Effector memory CD8-positive, alpha-beta T cell (primary cell): ENCODE measurements around the gene NDFIP1.
"Not testable (repeated sequence)": the region's sequence is repeated elsewhere in the genome, so short reads cannot be mapped to it uniquely, and the experiment has no call there.

ENCODE experiments used
- ATAC-seq: fragments of 150-1000 bp; cut with Tn5 transposase; replicated peaks from 2 replicates; pipeline ENCODE4 v1.10.0; 2021; ENCODE audit warnings: mild to moderate bottlenecking, moderate library complexity
- DNase-seq, 3 experiments: peaks; one replicate each; pipeline ENCODE4 v3.0.0; 2021
- H3K27ac Mint-ChIP-seq, 2 donors: one replicate each; pipeline ENCODE4 v1.8.0; 2022; ENCODE audit warnings: mild to moderate bottlenecking in 2 of 2, mixed read lengths in 2 of 2, moderate library complexity in 2 of 2
- H3K27me3 Mint-ChIP-seq, 2 donors: one replicate each; pipeline ENCODE4 v1.8.0; 2022; ENCODE audit warnings: mixed read lengths in 2 of 2
- H3K36me3 Mint-ChIP-seq: one replicate; pipeline ENCODE4 v1.8.0; 2022; ENCODE audit warnings: mild to moderate bottlenecking, moderate library complexity, mixed read lengths; ENCODE audit not compliant: insufficient read depth
- H3K4me1 Mint-ChIP-seq, 2 donors: one replicate each; pipeline ENCODE4 v1.8.0; 2022; ENCODE audit warnings: low read depth in 2 of 2, mixed read lengths in 2 of 2
- H3K4me3 Mint-ChIP-seq, 2 donors: one replicate each; pipeline ENCODE4 v1.8.0; 2022; ENCODE audit warnings: mild to moderate bottlenecking in 2 of 2, mixed read lengths in 2 of 2, moderate library complexity in 2 of 2
- H3K9me3 Mint-ChIP-seq, 2 donors: one replicate each; pipeline ENCODE4 v1.8.0; 2022; ENCODE audit warnings: mixed read lengths in 2 of 2

NDFIP1 gene

DNA sequence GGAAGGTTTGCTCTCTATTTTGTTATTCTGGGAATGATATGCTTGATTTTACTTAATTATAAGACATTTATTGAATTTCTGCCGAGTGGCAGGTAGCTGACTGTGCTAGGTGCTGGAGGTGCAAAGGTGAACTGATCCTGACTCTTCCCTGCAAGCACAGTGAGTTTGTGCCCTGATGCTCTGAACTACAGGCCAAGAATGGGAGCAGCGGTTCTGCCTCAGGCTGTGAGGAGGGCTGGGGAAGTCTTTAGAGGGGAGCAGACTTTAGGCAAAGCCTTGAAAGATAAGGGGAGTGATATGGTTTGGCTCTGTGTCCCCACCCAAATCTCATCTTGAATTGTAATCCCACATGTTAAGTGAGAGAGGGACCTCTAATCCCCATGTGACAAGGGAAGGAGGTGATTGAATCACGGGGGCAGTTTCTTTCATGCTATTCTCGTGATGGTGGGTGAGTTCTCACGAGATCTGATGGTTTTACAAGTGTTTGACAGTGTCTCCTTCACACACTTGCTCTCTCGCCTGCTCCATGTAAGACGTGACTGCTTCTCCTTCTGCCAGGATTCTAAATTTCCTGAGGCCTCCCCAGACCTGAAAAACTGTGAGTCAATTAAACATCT is 73.1 kb downstream of the NDFIP1 start:
- Mint-ChIP-seq H3K4me1 (peaks cover 0 to 4% of the 10 kb centered on the region in 2 donors), H3K27ac (peak overlapping the region in 1 of 2 donors; percentile 62), H3K36me3 (peaks cover 3% of the 10 kb centered on the region), H3K4me3 (no peak overlapping the region), H3K9me3 (no peaks in the 10 kb centered on the region), H3K27me3 (peaks cover 4 to 16% of the 10 kb centered on the region in 2 donors)
- ATAC-seq: no peak
- DNase-seq: no peak

DNA sequence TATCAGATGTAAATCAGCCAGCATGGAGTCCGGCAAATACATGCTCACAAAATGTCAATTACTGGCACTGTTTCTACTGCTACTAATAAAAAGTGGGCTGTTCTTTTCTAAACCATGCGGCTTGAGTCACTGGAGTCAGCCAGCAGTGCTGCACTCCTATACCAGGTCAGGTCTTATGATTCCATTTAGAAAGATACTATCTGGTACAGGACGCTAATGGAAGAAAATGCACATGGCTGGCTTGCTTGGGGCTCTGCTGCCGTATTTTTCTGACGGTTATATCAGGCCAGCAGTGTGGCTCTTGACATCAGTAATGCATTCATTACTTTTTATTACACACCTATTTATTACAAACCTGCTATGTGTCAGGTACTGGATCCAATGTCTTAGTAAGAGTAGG is 74.3 kb downstream of the NDFIP1 start:
- Mint-ChIP-seq H3K4me1 (peaks cover 7 to 13% of the 10 kb centered on the region in 2 donors), H3K27me3 (peaks cover 2 to 9% of the 10 kb centered on the region in 2 donors), H3K4me3 (no peak overlapping the region), H3K27ac (no peak overlapping the region), H3K36me3 (peaks cover 3% of the 10 kb centered on the region), H3K9me3 (no peaks in the 10 kb centered on the region)
- ATAC-seq: no peak
- no peak for DNase-seq

DNA sequence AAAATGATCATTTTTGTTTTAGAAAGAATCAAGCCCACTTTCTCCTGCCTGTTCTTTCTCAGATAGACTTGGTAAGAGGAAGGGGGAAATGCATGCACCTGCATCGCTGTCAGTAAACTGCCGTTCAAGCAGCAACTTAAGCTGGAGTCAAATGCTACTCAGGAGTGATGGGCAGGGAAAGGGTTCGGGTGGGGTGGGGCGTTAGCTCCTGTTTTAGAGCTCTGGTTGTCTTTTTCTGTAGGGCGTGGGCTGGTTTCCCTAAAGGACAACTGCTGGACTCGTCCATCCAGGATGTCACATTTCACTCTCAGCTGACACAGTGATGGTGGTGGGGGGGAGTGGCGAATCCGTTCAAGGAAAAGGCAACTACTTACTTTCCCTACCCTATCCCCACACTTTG is 75.0 kb downstream of the NDFIP1 start:
- DNase-seq: no peak
- H3K36me3 Mint-ChIP-seq: peaks cover 3% of the 10 kb centered on the region
- peaks cover 8 to 13% of the 10 kb centered on the region in 2 donors for H3K4me1 Mint-ChIP-seq
- ATAC-seq: no peak
- peaks cover 0 to 6% of the 10 kb centered on the region in 2 donors for H3K27me3 Mint-ChIP-seq
- no peak overlapping the region for H3K27ac Mint-ChIP-seq
- H3K4me3 Mint-ChIP-seq: no peak overlapping the region
- no peaks in the 10 kb centered on the region for H3K9me3 Mint-ChIP-seq

DNA sequence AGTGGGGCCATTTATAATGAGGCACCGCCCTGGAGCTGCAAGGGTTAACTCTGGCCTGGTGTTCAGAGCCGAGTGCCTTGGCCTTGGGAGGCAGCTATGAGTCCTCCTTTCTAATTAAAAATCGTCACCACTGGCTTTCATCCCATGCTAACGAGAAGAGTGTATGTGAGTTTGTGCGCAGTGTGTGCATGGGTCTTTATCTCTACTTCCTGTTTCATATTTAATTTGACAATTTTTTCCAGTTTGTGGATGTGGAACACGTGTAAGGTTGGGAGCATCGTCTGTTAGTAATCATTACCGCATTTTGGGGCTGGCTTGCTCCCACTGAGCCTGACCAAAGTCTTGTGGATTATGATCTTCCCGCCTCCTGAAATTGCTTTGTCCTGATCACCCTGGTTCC is 76.4 kb downstream of the NDFIP1 start:
- no peak for ATAC-seq
- H3K4me1 Mint-ChIP-seq: peaks cover 11 to 13% of the 10 kb centered on the region in 2 donors
- H3K27me3 Mint-ChIP-seq: peaks cover 0 to 6% of the 10 kb centered on the region in 2 donors
- DNase-seq: no peak
- H3K4me3 Mint-ChIP-seq: no peak overlapping the region
- H3K9me3 Mint-ChIP-seq: no peaks in the 10 kb centered on the region
- peaks cover 3% of the 10 kb centered on the region for H3K36me3 Mint-ChIP-seq
- H3K27ac Mint-ChIP-seq: no peak overlapping the region

DNA sequence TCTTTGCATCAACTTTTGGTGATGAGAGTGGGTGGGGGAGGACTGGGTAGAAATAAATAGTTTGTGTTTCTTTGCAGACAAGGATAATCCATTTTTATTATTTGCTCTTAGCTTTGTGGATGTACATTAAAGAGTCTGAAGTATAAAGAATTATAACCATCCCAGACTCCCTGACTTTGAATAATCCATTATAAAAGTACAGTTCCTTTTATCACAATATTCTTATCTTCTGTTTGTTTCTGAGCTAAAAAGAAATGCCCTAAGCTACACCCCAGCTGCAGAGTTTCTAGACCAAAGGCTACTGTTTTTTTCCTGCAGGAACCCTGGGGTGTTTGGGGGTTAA is 77.9 kb downstream of the NDFIP1 start:
- ATAC-seq: no peak
- peaks cover 0 to 6% of the 10 kb centered on the region in 2 donors for H3K27me3 Mint-ChIP-seq
- no peaks in the 10 kb centered on the region for H3K9me3 Mint-ChIP-seq
- DNase-seq: no peak
- peaks cover 4% of the 10 kb centered on the region for H3K36me3 Mint-ChIP-seq
- no peak overlapping the region for H3K4me3 Mint-ChIP-seq
- H3K27ac Mint-ChIP-seq: no peak overlapping the region
- peaks cover 11 to 13% of the 10 kb centered on the region in 2 donors for H3K4me1 Mint-ChIP-seq

DNA sequence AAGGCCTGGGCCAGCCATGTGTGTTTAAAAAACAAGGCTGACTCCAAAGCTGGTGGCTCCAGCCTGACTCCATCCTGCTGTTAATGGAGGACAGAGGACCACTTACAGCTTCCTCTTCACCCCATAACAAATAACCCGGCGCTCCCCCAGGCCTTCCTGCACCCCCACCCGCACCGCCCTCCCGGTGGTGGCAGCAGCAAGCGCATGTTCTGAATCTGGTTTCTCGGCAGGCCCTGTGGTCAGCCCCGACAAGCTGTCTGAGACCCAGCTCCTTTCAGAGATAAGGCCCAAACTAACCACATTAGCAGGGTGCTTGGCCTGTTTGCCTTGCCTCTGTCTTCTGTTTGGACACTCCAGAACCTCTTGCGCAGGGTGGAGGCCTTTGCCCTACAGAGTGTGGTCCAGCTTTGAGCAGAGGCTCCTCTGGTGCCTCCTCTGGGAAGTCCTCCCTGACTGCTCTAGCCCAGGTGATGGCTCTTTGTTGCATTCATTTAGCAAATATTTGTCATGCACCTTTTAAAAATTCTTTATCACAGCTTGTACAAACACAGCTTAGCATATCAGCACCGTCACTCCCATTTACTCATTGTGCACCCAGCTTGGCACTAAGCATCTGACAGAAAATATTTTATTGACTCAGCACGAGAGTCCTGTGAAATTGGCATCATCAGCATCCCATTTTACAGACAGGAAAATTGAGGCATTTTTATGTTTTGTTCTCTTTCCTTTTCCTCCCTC is 78.4 kb downstream of the NDFIP1 start:
- peak overlapping the region in 1 of 2 donors; percentile 25 for H3K27ac Mint-ChIP-seq
- peaks cover 0 to 6% of the 10 kb centered on the region in 2 donors for H3K27me3 Mint-ChIP-seq
- peaks cover 11 to 13% of the 10 kb centered on the region in 2 donors for H3K4me1 Mint-ChIP-seq
- ATAC-seq: peak; percentile 59
- no peak overlapping the region for H3K4me3 Mint-ChIP-seq
- no peaks in the 10 kb centered on the region for H3K9me3 Mint-ChIP-seq
- peak in 1 of 3 experiments; percentile 7 for DNase-seq
- H3K36me3 Mint-ChIP-seq: peaks cover 6% of the 10 kb centered on the region

DNA sequence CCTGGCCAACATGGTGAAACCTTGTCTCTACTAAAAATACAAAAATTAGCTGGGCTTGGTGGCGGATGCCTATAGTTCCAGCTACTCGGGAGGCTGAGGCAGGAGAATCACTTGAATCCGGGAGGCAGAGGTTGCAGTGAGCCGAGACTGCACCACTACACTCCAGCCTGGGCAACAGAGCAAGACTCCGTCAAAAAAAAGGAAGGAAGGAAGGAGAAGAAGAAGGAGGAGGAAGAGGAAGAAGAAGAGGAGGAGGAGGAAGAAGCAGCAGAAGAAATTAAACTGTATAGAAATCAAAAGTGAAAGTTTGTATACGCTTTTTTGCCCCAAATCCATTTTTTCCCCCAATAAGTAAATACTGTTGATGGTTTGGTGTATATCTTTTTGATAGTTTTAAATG is 80.1 kb downstream of the NDFIP1 start:
- H3K9me3 Mint-ChIP-seq, ATAC-seq, H3K27ac Mint-ChIP-seq, H3K4me3 Mint-ChIP-seq, DNase-seq, H3K36me3 Mint-ChIP-seq, H3K27me3 Mint-ChIP-seq: not testable (repeated sequence)
- H3K4me1 Mint-ChIP-seq: peaks cover 11 to 13% of the 10 kb centered on the region in 2 donors

DNA sequence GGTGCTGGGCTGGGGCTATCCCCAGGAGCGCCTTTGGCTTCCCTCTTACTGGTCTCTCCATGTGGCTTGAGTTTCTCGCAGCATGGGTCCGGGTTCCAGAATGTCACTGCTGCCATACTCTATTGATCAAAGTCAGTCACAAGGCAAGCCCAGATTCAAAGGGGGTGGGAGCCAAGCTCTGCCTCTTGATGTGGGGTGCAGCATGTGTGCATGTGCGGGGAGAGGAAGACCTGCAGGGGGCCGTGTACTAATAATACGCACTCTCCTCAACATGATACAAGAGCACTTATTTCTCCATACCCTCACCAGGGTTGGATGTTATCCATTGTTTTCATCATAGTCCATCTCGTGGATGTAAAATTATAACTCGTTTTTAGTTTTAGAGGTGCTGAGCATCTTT is 81.2 kb downstream of the NDFIP1 start:
- ATAC-seq (no peak), DNase-seq (no peak)
- H3K36me3 Mint-ChIP-seq: peaks cover 3% of the 10 kb centered on the region
- no peak overlapping the region for H3K4me3 Mint-ChIP-seq
- no peaks in the 10 kb centered on the region for H3K9me3 Mint-ChIP-seq
- H3K27me3 Mint-ChIP-seq: peaks cover 0 to 5% of the 10 kb centered on the region in 2 donors
- H3K4me1 Mint-ChIP-seq: peaks cover 11 to 13% of the 10 kb centered on the region in 2 donors
- H3K27ac Mint-ChIP-seq: no peak overlapping the region

DNA sequence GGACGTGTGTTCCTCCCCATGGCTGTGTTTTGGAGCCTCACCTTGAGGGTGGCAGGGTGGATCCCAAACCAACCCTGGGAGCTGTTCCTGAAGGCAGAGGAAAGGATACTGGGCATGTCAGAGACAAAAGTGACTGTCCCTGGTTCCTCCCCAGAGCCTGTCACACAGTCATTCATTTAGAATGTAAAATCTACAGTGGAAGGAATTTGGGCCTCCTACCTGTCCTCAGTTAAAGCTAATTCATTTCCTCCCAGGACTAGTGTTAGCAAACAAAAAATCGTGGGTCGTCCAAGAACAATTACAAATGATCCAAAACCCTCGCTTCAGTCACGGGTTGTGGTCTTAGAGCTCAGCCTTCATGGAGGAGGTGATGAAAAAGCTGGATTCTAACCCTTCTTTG is 83.2 kb downstream of the NDFIP1 start:
- Mint-ChIP-seq H3K27me3 (no peaks in the 10 kb centered on the region), H3K9me3 (no peaks in the 10 kb centered on the region), H3K4me3 (no peak overlapping the region), H3K4me1 (peaks cover 9 to 11% of the 10 kb centered on the region in 2 donors), H3K27ac (no peak overlapping the region), H3K36me3 (peaks cover 6% of the 10 kb centered on the region)
- ATAC-seq (no peak), DNase-seq (no peak)

DNA sequence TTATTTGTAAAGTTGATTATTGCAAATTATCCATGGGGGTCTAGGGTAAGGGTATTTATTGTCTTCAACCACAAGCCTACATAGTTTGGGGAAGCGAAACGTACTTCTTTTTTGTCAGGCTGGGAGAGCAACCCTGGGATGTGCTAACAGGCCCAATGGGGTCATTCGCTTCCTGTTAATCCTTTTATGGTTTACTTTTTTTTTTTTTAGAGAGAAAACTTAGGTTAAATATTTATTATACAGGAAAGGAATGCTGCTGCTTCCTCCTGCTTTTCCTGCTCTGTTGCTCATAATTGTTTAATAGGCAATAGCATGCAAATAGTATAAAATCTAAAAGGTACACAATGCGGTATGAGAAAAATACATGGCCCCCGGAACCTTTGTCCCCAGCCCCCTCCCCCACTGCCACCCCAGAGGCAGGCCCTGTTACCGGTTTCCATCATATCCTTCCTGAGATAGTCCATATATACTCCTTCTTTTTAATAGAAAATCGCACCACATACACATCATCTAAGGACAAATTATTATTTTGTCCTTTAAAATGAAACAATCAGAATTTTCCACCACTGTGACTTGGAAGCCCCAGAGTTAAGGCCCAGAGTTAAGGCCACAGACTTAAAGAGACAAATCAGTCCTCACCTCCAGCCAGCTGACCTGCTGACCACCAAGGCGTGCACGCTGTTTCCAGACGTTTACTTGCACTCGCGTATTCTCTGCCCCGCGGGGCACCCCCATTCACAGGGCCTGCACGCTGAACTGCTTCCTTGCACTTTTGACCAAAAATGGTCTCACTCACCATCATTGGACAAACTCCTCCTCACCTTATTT is 83.9 kb downstream of the NDFIP1 start:
- Mint-ChIP-seq H3K36me3 (peaks cover 6% of the 10 kb centered on the region), H3K27me3 (no peaks in the 10 kb centered on the region), H3K9me3 (no peaks in the 10 kb centered on the region), H3K4me1 (peaks cover 3 to 5% of the 10 kb centered on the region in 2 donors), H3K27ac (no peak overlapping the region), H3K4me3 (no peak overlapping the region)
- DNase-seq (no peak), ATAC-seq (no peak)

DNA sequence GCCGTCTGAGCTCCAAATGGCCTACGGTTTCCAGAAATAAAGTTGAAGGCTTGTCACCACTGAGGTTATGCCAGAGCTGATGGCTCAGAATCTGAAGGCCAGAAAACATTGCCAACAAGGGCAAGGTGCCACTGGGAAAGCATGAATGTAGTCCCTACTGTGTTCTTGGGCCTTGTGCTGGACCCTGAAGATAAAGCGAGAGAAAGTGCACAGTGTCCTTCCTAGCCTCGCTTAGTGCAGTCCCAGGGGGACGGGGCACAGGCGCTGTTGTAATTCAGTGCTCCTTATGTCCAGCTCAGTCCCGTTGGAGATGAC is 84.5 kb downstream of the NDFIP1 start:
- no peak for ATAC-seq
- Mint-ChIP-seq H3K4me3 (no peak overlapping the region), H3K4me1 (peaks cover 0 to 3% of the 10 kb centered on the region in 2 donors), H3K9me3 (no peaks in the 10 kb centered on the region), H3K27ac (no peak overlapping the region), H3K36me3 (peaks cover 6% of the 10 kb centered on the region), H3K27me3 (no peaks in the 10 kb centered on the region)
- no peak for DNase-seq

DNA sequence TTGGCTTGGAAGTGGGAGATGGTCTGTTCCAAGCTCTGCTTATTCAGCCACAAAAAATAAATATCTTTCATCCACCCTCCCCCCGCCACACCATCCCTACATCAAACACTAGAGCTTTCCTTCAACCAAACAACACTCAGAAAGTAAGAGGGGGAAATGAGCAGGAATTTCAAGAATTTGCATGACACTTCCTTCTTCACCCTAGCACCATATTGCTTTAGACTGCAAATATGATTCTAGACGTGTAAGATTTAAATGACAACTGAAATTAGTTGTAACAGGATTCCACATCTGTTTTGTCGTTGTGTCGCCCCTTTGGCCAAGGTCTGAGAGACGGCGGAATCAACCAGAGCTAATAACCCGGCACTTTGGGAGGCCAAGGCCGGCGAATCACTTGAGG is 88.5 kb downstream of the NDFIP1 start:
- Mint-ChIP-seq H3K27ac (no peak overlapping the region), H3K4me1 (no peaks in the 10 kb centered on the region)

DNA sequence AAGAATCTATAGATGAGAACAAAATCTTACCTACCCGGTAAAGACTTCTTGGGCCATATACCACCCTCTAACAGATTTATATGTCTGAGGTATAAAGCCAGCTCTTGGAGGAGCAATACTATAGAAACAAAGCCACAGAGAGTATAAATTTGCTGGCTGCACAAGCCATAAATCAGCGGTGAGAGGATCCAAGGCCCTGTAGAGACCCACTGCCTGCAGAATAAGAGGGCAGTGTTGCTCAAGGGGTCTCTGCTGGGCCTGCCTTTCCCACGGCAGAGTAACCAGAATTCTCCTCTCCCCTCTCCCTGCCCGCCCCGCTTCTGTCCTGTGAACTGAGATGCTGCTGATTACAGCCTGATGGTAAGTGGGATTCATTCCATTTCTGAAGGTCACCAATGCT is 89.2 kb downstream of the NDFIP1 start:
- no peaks in the 10 kb centered on the region for H3K4me1 Mint-ChIP-seq
- no peak overlapping the region for H3K27ac Mint-ChIP-seq

More for the DNA sequence above, 88.5 kb downstream of the NDFIP1 start:
- peaks cover 3% of the 10 kb centered on the region for H3K36me3 Mint-ChIP-seq
- ATAC-seq: no peak
- no peak for DNase-seq
- no peak overlapping the region for H3K4me3 Mint-ChIP-seq
- H3K9me3 Mint-ChIP-seq: no peaks in the 10 kb centered on the region
- H3K27me3 Mint-ChIP-seq: no peaks in the 10 kb centered on the region

DNA sequence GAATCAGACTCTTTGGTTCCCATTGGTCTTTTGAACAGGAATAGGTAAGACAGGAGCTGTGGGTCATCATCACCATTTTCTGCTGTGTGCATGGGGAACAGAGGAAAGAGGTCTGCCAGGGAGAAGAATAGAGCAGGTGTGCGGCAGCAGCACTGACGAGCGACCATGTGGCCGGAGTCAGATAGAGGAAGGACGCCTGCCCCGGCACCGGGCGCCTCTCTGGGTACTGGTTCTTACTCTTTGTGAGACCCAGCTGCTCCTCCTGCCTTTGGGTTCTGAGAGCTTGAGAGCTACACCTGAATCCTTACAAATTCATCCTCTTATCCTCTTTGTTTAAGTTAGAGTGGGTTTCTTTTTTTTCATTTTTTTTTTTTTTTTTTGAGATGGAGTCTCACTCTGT is 90.8 kb downstream of the NDFIP1 start:
- DNase-seq (no peak), ATAC-seq (no peak)
- Mint-ChIP-seq H3K4me3 (no peak overlapping the region), H3K27me3 (no peaks in the 10 kb centered on the region), H3K27ac (no peak overlapping the region), H3K4me1 (no peaks in the 10 kb centered on the region), H3K9me3 (no peaks in the 10 kb centered on the region), H3K36me3 (peaks cover 3% of the 10 kb centered on the region)

More for the DNA sequence above, 89.2 kb downstream of the NDFIP1 start:
- Mint-ChIP-seq H3K27me3 (no peaks in the 10 kb centered on the region), H3K4me3 (no peak overlapping the region), H3K9me3 (no peaks in the 10 kb centered on the region), H3K36me3 (peaks cover 3% of the 10 kb centered on the region)
- DNase-seq: no peak
- ATAC-seq: no peak
